Neural cell (in vitro differentiated cells): ENCODE measurements around the gene MED16. TPM values are rescaled to one million over a fixed set of nuclear protein-coding genes. Genes with fewer than 3 reads are reported as not detected.

ENCODE experiments used
- H2AFZ ChIP-seq: fragments of 200-600, 300-800 bp; sonication (generic), shearing (Covaris generic); 2 replicates; pipeline ENCODE4 v1.6.0; 2014; ENCODE audit warnings: low read depth, mild to moderate bottlenecking, antibody characterized with exemption, low read length, moderate library complexity
- H3F3A ChIP-seq: fragments of 200-600 bp; shearing (Covaris generic); 2 replicates; pipeline ENCODE4 v1.6.1; 2016; ENCODE audit warnings: mild to moderate bottlenecking, moderate library complexity, mixed read lengths, antibody characterized with exemption, low read length; ENCODE audit not compliant: insufficient read depth, poor library complexity, severe bottlenecking
- H3K27ac ChIP-seq: fragments of 200-600, 300-800 bp; sonication (generic), shearing (Covaris generic); 2 replicates; pipeline ENCODE4 v1.5.1; 2014; ENCODE audit warnings: mild to moderate bottlenecking, low read length, moderate library complexity
- H3K27me3 ChIP-seq: fragments of 300-800, 200-600 bp; sonication (generic), shearing (Covaris generic); 2 replicates; pipeline ENCODE4 v1.6.0; 2014; ENCODE audit warnings: mild to moderate bottlenecking, low read depth, low read length, moderate library complexity; ENCODE audit not compliant: insufficient read depth
- H3K36me3 ChIP-seq: fragments of 300-800, 200-600 bp; sonication (generic), shearing (Covaris generic); 2 replicates; pipeline ENCODE4 v1.5.1; 2014; ENCODE audit warnings: mild to moderate bottlenecking, antibody characterized with exemption, low read length, moderate library complexity; ENCODE audit not compliant: insufficient read depth
- H3K4me2 ChIP-seq: fragments of 300-800, 200-600 bp; sonication (generic), shearing (Covaris generic); 2 replicates; pipeline ENCODE4 v1.6.0; 2014; ENCODE audit warnings: mild to moderate bottlenecking, low read length
- H3K4me3 ChIP-seq: fragments of 300-800, 200-600 bp; sonication (generic), shearing (Covaris generic); 2 replicates; pipeline ENCODE4 v1.5.1; 2014; ENCODE audit warnings: mild to moderate bottlenecking, low read length, moderate library complexity
- H3K79me2 ChIP-seq: fragments of 200-600 bp; shearing (Covaris generic); replicated peaks from 2 replicates; pipeline ENCODE4 v1.6.0; 2014; ENCODE audit warnings: mild to moderate bottlenecking, low read length, moderate library complexity; ENCODE audit not compliant: insufficient read depth
- H3K9ac ChIP-seq: fragments of 300-800, 200-600 bp; sonication (generic), shearing (Covaris generic); 2 replicates; pipeline ENCODE4 v1.6.1; 2016; ENCODE audit warnings: mild to moderate bottlenecking, low read length, mixed read lengths
- H3K9me2 ChIP-seq: fragments of 200-600 bp; shearing (Covaris generic); 2 replicates; pipeline ENCODE4 v1.6.1; 2016; ENCODE audit warnings: mild to moderate bottlenecking, low read length, mixed read lengths; ENCODE audit not compliant: insufficient read depth
- H3K9me3 ChIP-seq: fragments of 200-600, 300-800 bp; sonication (generic), shearing (Covaris generic); 2 replicates; pipeline ENCODE4 v1.6.1; 2016; ENCODE audit warnings: mild to moderate bottlenecking, mixed run types, low read length, moderate library complexity, mixed read lengths
- H4K20me1 ChIP-seq: fragments of 200-600 bp; shearing (Covaris generic); 2 replicates; pipeline ENCODE4 v1.6.1; 2016; ENCODE audit warnings: mild to moderate bottlenecking, mixed run types; ENCODE audit not compliant: insufficient read depth
- EP300 ChIP-seq: fragments of 450-650 bp; conservative IDR thresholded peaks from 2 replicates; pipeline ENCODE4 v1.6.1; 2014; ENCODE audit warnings: antibody characterized with exemption, mild to moderate bottlenecking, moderate library complexity; ENCODE audit not compliant: poor library complexity, severe bottlenecking
- EZH2 ChIP-seq: fragments of 200-600, 300-800 bp; shearing (Covaris generic), sonication (generic); IDR thresholded peaks from 2 replicates; pipeline ENCODE4 v1.6.1; 2014; ENCODE audit warnings: antibody characterized with exemption, low read length, borderline replicate concordance, mild to moderate bottlenecking; ENCODE audit not compliant: insufficient read depth, poor library complexity, severe bottlenecking
- MXI1 ChIP-seq: fragments of 450-650 bp; conservative IDR thresholded peaks from 2 replicates; pipeline ENCODE4 v1.6.1; 2014; ENCODE audit warnings: antibody characterized with exemption, mild to moderate bottlenecking; ENCODE audit not compliant: poor library complexity, severe bottlenecking
- RAD21 ChIP-seq: fragments of 450-650 bp; conservative IDR thresholded peaks from 2 replicates; pipeline ENCODE4 v1.6.1; 2014; ENCODE audit warnings: antibody characterized with exemption, mild to moderate bottlenecking, moderate library complexity
- SMC3 ChIP-seq: fragments of 450-650 bp; conservative IDR thresholded peaks from 2 replicates; pipeline ENCODE4 v1.6.1; 2014; ENCODE audit warnings: antibody characterized with exemption, mild to moderate bottlenecking, moderate library complexity; ENCODE audit not compliant: poor library complexity
- polyA plus RNA-seq: library from polyadenylated mRNA; depleted of rRNA; stranded (reverse); fragments of >200 nt; gene quantifications from 2 replicates; pipeline ENCODE4 v1.2.3, GENCODE V29; 2014
- TF ChIP-seq, protein P1 (sequence below): IDR thresholded peaks from 2 replicates; pipeline ENCODE4 v1.6.1; 2012; ENCODE audit warnings: borderline replicate concordance
- TF ChIP-seq, protein P2 (sequence below): fragments of 450-650 bp; IDR thresholded peaks from 2 replicates; pipeline ENCODE4 v1.5.1; 2014; ENCODE audit warnings: antibody characterized with exemption, mild to moderate bottlenecking, moderate library complexity; ENCODE audit not compliant: poor library complexity, severe bottlenecking

The MED16 gene
- polyA plus RNA-seq, 1 donor from 2014 or later, result 13.3 TPM

DNA sequence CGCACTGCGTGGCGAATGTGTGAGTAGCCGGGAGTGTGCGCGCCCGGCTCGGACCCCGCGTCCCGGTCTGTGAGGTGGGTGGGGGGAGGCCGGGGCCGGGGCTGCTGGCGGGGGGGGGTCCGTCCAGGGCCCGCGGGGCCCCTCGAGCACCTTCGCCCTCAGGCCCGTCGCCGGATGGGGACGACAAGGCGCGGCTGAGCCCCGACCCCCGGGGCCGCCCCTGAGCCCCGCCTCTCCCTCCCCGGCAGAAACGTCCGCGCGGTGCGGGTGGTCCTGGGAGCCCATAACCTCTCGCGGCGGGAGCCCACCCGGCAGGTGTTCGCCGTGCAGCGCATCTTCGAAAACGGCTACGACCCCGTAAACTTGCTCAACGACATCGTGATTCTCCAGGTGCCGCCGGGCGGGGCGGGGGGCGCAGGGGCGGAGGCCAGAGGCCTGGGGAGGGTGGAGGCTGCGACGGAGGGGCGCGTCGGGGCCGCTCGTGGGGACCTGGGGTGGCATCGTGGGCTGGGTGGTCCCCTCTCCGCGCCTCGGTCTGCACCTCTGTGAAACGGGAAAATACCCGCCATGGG is 39.9 kb downstream of the MED16 start:
- Histone ChIP-seq H3K4me3 (no peak overlapping the region), H3K4me2 (no peak overlapping the region), H3K79me2 (no peaks in the 10 kb centered on the region), H3F3A (no peaks in the 10 kb centered on the region), H2AFZ (no peak overlapping the region), H3K36me3 (no peaks in the 10 kb centered on the region), H3K9me3 (no peaks in the 10 kb centered on the region), H3K9me2 (no peaks in the 10 kb centered on the region), H4K20me1 (no peaks in the 10 kb centered on the region), H3K9ac (no peak overlapping the region), H3K27me3 (peaks cover under 1% of the 10 kb centered on the region), H3K27ac (no peak overlapping the region)
- TF ChIP-seq, protein P1, sequence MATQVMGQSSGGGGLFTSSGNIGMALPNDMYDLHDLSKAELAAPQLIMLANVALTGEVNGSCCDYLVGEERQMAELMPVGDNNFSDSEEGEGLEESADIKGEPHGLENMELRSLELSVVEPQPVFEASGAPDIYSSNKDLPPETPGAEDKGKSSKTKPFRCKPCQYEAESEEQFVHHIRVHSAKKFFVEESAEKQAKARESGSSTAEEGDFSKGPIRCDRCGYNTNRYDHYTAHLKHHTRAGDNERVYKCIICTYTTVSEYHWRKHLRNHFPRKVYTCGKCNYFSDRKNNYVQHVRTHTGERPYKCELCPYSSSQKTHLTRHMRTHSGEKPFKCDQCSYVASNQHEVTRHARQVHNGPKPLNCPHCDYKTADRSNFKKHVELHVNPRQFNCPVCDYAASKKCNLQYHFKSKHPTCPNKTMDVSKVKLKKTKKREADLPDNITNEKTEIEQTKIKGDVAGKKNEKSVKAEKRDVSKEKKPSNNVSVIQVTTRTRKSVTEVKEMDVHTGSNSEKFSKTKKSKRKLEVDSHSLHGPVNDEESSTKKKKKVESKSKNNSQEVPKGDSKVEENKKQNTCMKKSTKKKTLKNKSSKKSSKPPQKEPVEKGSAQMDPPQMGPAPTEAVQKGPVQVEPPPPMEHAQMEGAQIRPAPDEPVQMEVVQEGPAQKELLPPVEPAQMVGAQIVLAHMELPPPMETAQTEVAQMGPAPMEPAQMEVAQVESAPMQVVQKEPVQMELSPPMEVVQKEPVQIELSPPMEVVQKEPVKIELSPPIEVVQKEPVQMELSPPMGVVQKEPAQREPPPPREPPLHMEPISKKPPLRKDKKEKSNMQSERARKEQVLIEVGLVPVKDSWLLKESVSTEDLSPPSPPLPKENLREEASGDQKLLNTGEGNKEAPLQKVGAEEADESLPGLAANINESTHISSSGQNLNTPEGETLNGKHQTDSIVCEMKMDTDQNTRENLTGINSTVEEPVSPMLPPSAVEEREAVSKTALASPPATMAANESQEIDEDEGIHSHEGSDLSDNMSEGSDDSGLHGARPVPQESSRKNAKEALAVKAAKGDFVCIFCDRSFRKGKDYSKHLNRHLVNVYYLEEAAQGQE, result no peak
- TF ChIP-seq EZH2 (no peak), EP300 (no peak), RAD21 (no peak), MXI1 (no peak), SMC3 (no peak)
- TF ChIP-seq, protein P2, sequence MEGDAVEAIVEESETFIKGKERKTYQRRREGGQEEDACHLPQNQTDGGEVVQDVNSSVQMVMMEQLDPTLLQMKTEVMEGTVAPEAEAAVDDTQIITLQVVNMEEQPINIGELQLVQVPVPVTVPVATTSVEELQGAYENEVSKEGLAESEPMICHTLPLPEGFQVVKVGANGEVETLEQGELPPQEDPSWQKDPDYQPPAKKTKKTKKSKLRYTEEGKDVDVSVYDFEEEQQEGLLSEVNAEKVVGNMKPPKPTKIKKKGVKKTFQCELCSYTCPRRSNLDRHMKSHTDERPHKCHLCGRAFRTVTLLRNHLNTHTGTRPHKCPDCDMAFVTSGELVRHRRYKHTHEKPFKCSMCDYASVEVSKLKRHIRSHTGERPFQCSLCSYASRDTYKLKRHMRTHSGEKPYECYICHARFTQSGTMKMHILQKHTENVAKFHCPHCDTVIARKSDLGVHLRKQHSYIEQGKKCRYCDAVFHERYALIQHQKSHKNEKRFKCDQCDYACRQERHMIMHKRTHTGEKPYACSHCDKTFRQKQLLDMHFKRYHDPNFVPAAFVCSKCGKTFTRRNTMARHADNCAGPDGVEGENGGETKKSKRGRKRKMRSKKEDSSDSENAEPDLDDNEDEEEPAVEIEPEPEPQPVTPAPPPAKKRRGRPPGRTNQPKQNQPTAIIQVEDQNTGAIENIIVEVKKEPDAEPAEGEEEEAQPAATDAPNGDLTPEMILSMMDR, result no peak

DNA sequence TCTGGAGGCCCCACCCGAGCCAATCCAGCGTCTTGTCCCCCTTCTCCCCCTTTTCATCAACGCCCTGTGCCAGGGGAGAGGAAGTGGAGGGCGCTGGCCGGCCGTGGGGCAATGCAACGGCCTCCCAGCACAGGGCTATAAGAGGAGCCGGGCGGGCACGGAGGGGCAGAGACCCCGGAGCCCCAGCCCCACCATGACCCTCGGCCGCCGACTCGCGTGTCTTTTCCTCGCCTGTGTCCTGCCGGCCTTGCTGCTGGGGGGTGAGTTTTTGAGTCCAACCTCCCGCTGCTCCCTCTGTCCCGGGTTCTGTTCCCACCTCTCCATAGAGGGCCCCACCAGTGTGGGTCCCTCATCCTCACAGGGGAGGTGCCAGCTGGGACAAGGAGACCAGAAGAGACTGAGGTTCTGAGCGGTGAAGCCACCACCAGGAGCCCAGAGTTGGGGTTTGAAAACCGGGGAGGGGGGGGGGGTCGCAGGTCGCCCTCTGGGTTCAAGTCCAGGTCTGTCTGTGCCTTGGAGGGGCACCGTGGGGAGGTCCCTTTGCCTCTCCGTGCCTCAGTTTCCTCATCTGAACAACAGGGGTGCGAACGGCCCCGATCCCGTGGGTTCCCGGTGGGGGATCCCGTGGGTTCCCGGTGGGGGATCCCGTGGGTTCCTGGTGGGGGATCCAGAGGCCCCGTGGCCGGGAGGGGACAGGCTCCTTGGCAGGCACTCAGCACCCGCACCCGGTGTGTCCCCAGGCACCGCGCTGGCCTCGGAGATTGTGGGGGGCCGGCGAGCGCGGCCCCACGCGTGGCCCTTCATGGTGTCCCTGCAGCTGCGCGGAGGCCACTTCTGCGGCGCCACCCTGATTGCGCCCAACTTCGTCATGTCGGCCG is 40.6 kb downstream of the MED16 start, which contains the start of gene ELANE:
ELANE (plus strand) TSS at position 168 of the 878 bp plus-strand sequence; CDS start at position 194, 26 bp downstream.
- no peaks in the 10 kb centered on the region for H3K36me3 ChIP-seq
- no peak within 1 kb of the TSS for H3K4me3 ChIP-seq
- H4K20me1 ChIP-seq, result no peaks in the 10 kb centered on the region
- no peaks in the 10 kb centered on the region for H3K9me2 ChIP-seq
- no peak within 1 kb of the TSS for H3K27ac ChIP-seq
- no peaks in the 10 kb centered on the region for H3F3A ChIP-seq
- H3K9me3 ChIP-seq, result no peaks in the 10 kb centered on the region
- H2AFZ ChIP-seq, result no peak within 1 kb of the TSS
- no peak within 1 kb of the TSS for H3K4me2 ChIP-seq
- no peaks in the 10 kb centered on the region for H3K79me2 ChIP-seq
- no peaks in the 10 kb centered on the region for H3K27me3 ChIP-seq
- no peak for TF ChIP-seq SMC3
- H3K9ac ChIP-seq, result no peak within 1 kb of the TSS
